ENCODE measurements around the gene ZBTB20. TPM values are rescaled to one million over a fixed set of nuclear protein-coding genes. Genes with fewer than 3 reads are reported as not detected.

Gene ZBTB20
- total RNA-seq, 1 donor from 2014 or later = 32.5 TPM

GRCh38 chr3:114411190-114411668 lies 735.9 kb downstream of the ZBTB20 start:
- TF ChIP-seq CTCF (IDR thresholded peaks at IDR 0.05; ENCODE audit: insufficient read depth, low read length, poor library complexity, severe bottlenecking) = no peak
- Histone ChIP-seq H3K27me3 (ENCODE audit: control insufficient read depth, insufficient read depth, low read length) (no peaks in the 10 kb centered on the region), H3K4me3 (ENCODE audit: low read depth, low read length) (no peak overlapping the region), H3K36me3 (ENCODE audit: control insufficient read depth, insufficient read depth, low read length) (no peaks in the 10 kb centered on the region)
- no peak for DNase-seq (ENCODE audit: low read depth)

- no peak for DNase-seq (ENCODE audit: low read depth)
- no peaks in the 10 kb centered on the region for H3K36me3 ChIP-seq (ENCODE audit: control insufficient read depth, insufficient read depth, low read length)
- H3K4me3 ChIP-seq (ENCODE audit: low read depth, low read length) = no peak overlapping the region
- TF ChIP-seq CTCF (IDR thresholded peaks at IDR 0.05; ENCODE audit: insufficient read depth, low read length, poor library complexity, severe bottlenecking) = no peak
- no peaks in the 10 kb centered on the region for H3K27me3 ChIP-seq (ENCODE audit: control insufficient read depth, insufficient read depth, low read length)
These were observed 738.1 kb downstream of the ZBTB20 start for GRCh38 chr3:114408736-114409670.

GRCh38 chr3:114406922-114407321 lies 740.2 kb downstream of the ZBTB20 start:
- no peak for TF ChIP-seq CTCF (IDR thresholded peaks at IDR 0.05; ENCODE audit: insufficient read depth, low read length, poor library complexity, severe bottlenecking)

GRCh38 chr3:114406286-114406685 lies 740.8 kb downstream of the ZBTB20 start:
- Histone ChIP-seq H3K4me3 (ENCODE audit: low read depth, low read length) (no peak overlapping the region), H3K36me3 (ENCODE audit: control insufficient read depth, insufficient read depth, low read length) (no peaks in the 10 kb centered on the region), H3K27me3 (ENCODE audit: control insufficient read depth, insufficient read depth, low read length) (no peaks in the 10 kb centered on the region)
- no peak for TF ChIP-seq CTCF (IDR thresholded peaks at IDR 0.05; ENCODE audit: insufficient read depth, low read length, poor library complexity, severe bottlenecking)
- no peak for DNase-seq (ENCODE audit: low read depth)

More at GRCh38 chr3:114406922-114407321, 740.2 kb downstream of the ZBTB20 start:
- Histone ChIP-seq H3K27me3 (ENCODE audit: control insufficient read depth, insufficient read depth, low read length) (no peaks in the 10 kb centered on the region), H3K36me3 (ENCODE audit: control insufficient read depth, insufficient read depth, low read length) (no peaks in the 10 kb centered on the region), H3K4me3 (ENCODE audit: low read depth, low read length) (no peak overlapping the region)
- DNase-seq (ENCODE audit: low read depth) = no peak

GRCh38 chr3:114405202-114405990 lies 741.7 kb downstream of the ZBTB20 start:
- Histone ChIP-seq H3K27me3 (ENCODE audit: control insufficient read depth, insufficient read depth, low read length) (no peaks in the 10 kb centered on the region), H3K36me3 (ENCODE audit: control insufficient read depth, insufficient read depth, low read length) (no peaks in the 10 kb centered on the region), H3K4me3 (ENCODE audit: low read depth, low read length) (no peak overlapping the region)
- no peak for TF ChIP-seq CTCF (IDR thresholded peaks at IDR 0.05; ENCODE audit: insufficient read depth, low read length, poor library complexity, severe bottlenecking)
- no peak for DNase-seq (ENCODE audit: low read depth)
